Panc1 (cell line): ENCODE results near the gene NTRK1. TPM values are rescaled to one million over a fixed set of nuclear protein-coding genes. Genes with fewer than 3 reads are reported as not detected.

Experiments
- ATAC-seq: fragments of 200-7000 bp; cut with Tn5 transposase; 2 replicates; pipeline ENCODE4 v1.9.1; 2020; ENCODE audit warnings: mild to moderate bottlenecking, moderate library complexity
- BruUV-seq: library from RNA; stranded (reverse); fragments of 400-500 nt; replicated peaks from 2 replicates; lab custom pipeline; 2021; lab: Mats Ljungman, UMichigan
- CTCF ChIA-PET: fragments of 300-600 bp; sonication (Branson Sonifier 250); formaldehyde crosslinking; loops from one replicate; lab custom pipeline; 2022; ENCODE audit warnings: antibody characterized with exemption; lab: Charles Lee
- POLR2A ChIA-PET: fragments of 300-600 bp; sonication (Branson Sonifier 250); formaldehyde crosslinking; loops from one replicate; lab custom pipeline; 2022; ENCODE audit warnings: antibody characterized with exemption; lab: Charles Lee
- DNase-seq: peaks from one replicate; pipeline ENCODE4 v3.0.0-alpha.2; 2010; ENCODE audit warnings: low read depth, low spot score
- H3K27ac ChIP-seq: 2 replicates; pipeline ENCODE4 v1.5.1; 2011; ENCODE audit warnings: mild to moderate bottlenecking, low read length, inconsistent platforms
- H3K27me3 ChIP-seq: fragments of 200-500 bp; sonication (Bioruptor generic); 2 replicates; pipeline ENCODE4 v1.6.0; 2014; ENCODE audit warnings: low read length, inconsistent platforms; ENCODE audit not compliant: control insufficient read depth, insufficient read depth
- H3K36me3 ChIP-seq: fragments of 200-500 bp; sonication (Bioruptor generic); 2 replicates; pipeline ENCODE4 v1.5.1; 2014; ENCODE audit warnings: inconsistent platforms, mild to moderate bottlenecking, low read length, moderate library complexity; ENCODE audit not compliant: control insufficient read depth, insufficient read depth
- H3K4me1 ChIP-seq: 2 replicates; pipeline ENCODE4 v1.5.1; 2011; ENCODE audit warnings: inconsistent platforms, mild to moderate bottlenecking, low read length, moderate library complexity; ENCODE audit not compliant: control insufficient read depth, insufficient read depth
- H3K4me3 ChIP-seq, 2 experiments: 2 replicates each; pipeline ENCODE4 v1.5.1; 2011 to 2012; ENCODE audit warnings: low read depth in 2 of 2, low read length in 2 of 2, mild to moderate bottlenecking in 2 of 2, inconsistent platforms in 1 of 2, moderate library complexity in 1 of 2
- H3K9me3 ChIP-seq: fragments of 200-500 bp; sonication (Bioruptor generic); 2 replicates; pipeline ENCODE4 v1.5.1; 2014; ENCODE audit warnings: low read depth, mild to moderate bottlenecking, inconsistent platforms, low read length, moderate library complexity; ENCODE audit not compliant: control insufficient read depth, insufficient read depth
- CTCF ChIP-seq: fragments of 450-650 bp; IDR thresholded peaks from 2 replicates; pipeline ENCODE4 v1.5.1; 2017; ENCODE audit warnings: mild to moderate bottlenecking
- POLR2AphosphoS5 ChIP-seq: IDR thresholded peaks from 2 replicates; pipeline ENCODE4 v1.6.1; 2012; ENCODE audit warnings: mild to moderate bottlenecking, low read depth, low read length, moderate library complexity
- REST ChIP-seq, 2 experiments: IDR thresholded peaks; 2 replicates each; pipeline ENCODE4 v1.6.1; 2011 to 2012; ENCODE audit warnings: low read depth in 2 of 2, control low read depth in 1 of 2, low read length in 1 of 2, mild to moderate bottlenecking in 1 of 2, moderate library complexity in 1 of 2; ENCODE audit not compliant: insufficient read depth in 1 of 2
- SIN3A ChIP-seq: IDR thresholded peaks from 2 replicates; pipeline ENCODE4 v1.6.1; 2012; ENCODE audit warnings: low read depth, mild to moderate bottlenecking, low read length, moderate library complexity, borderline replicate concordance; ENCODE audit not compliant: insufficient read depth
- TCF7L2 ChIP-seq: IDR thresholded peaks from 2 replicates; pipeline ENCODE4 v1.6.1; 2011; ENCODE audit warnings: mild to moderate bottlenecking, low read depth, low read length, inconsistent platforms
- in situ Hi-C: cut with HindIII; loops from 2 replicates; pipeline ENCODE4 v1.10.0; 2016; ENCODE audit warnings: low sequenced_read_pairs, low pct_unique_long_range_greater_than_20kb
- intact Hi-C: fragments of 100-400 bp; cut with micrococcal nuclease; formaldehyde crosslinking; loops from one replicate; pipeline ENCODE4 v1.10.0; 2022; ENCODE audit not compliant: unreplicated experiment
- total RNA-seq: library from RNA; stranded (reverse); gene quantifications from one replicate; pipeline ENCODE4 v1.2.1, GENCODE V29; 2021; ENCODE audit not compliant: unreplicated experiment

The NTRK1 gene
- total RNA-seq, 1 experiment from 2014 or later = 0.21 TPM

GRCh38 chr1:156924478-156925153 lies 64.0 kb downstream of the NTRK1 start:
- H3K27ac ChIP-seq = no peak overlapping the region
- peaks cover 6% of the 10 kb centered on the region; the same call in 1 of the 2 replicates for H3K4me1 ChIP-seq
- DNase-seq (no peak), ATAC-seq (no peak)
- ChIA-PET POLR2A (no interaction called here), CTCF (interaction anchor here (0.6 to 1.4 kb wide), 2 partner anchors 32 to 85 kb away, joined by 5 to 7 read pairs; no protein-coding TSS in a partner anchor)
- TF ChIP-seq REST (IDR thresholded peaks at IDR 0.05; ENCODE audit: insufficient read depth in 1 of 2, low read depth in 2 of 2, low read length in 1 of 2) (no peak), TCF7L2 (no peak), POLR2AphosphoS5 (no peak), CTCF (no peak; the same call in 1 of the 2 replicates), SIN3A (no peak)
- intact Hi-C loops = loop anchor here (10.0 kb wide), 1 partner anchor 70 kb away; the partner anchor contains the start of gene INSRR
- no TSS peak for BruUV-seq
- no peaks in the 10 kb centered on the region for H3K36me3 ChIP-seq
- H3K4me3 ChIP-seq = no peak overlapping the region
- no peaks in the 10 kb centered on the region for H3K27me3 ChIP-seq
- in situ Hi-C loops = no loop called here
- H3K9me3 ChIP-seq = no peaks in the 10 kb centered on the region

GRCh38 chr1:156925154-156926010 lies 64.7 kb downstream of the NTRK1 start:
- no TSS peak for BruUV-seq
- ChIA-PET POLR2A (interaction anchor here (1.0 kb wide), 1 partner anchor 87 kb away, joined by 3 read pairs; no protein-coding TSS in a partner anchor), CTCF (interaction anchor here (0.6 to 0.8 kb wide), 3 partner anchors 45 to 220 kb away, joined by 3 read pairs; partner anchors contain the start of gene NTRK1)
- H3K36me3 ChIP-seq = no peaks in the 10 kb centered on the region
- H3K27me3 ChIP-seq = no peaks in the 10 kb centered on the region
- TF ChIP-seq TCF7L2 (no peak), POLR2AphosphoS5 (no peak), REST (IDR thresholded peaks at IDR 0.05; ENCODE audit: insufficient read depth in 1 of 2, low read depth in 2 of 2, low read length in 1 of 2) (no peak), SIN3A (no peak), CTCF (no peak)
- no peak overlapping the region for H3K4me3 ChIP-seq
- in situ Hi-C loops (no loop called here), intact Hi-C loops (loop anchor here (10.0 kb wide), 1 partner anchor 71 kb away; the partner anchor contains the start of gene INSRR)
- DNase-seq (no peak), ATAC-seq (no peak)
- H3K9me3 ChIP-seq = no peaks in the 10 kb centered on the region
- H3K27ac ChIP-seq = no peak overlapping the region
- peaks cover 3% of the 10 kb centered on the region; the same call in 1 of the 2 replicates for H3K4me1 ChIP-seq
